CD4-positive, alpha-beta T cell (primary cell): ENCODE data around the gene GAREM1. TPM values are rescaled to one million over a fixed set of nuclear protein-coding genes. Genes with fewer than 3 reads are reported as not detected.

Experiments
- ATAC-seq: fragments of 200-7000 bp; cut with Tn5 transposase; one replicate; pipeline ENCODE4 v1.10.0; 2022; ENCODE audit warnings: mild to moderate bottlenecking; ENCODE audit not compliant: poor library complexity
- CTCF ChIA-PET: fragments of 350-600 bp; sonication (Branson Sonifier 250); formaldehyde crosslinking; loops from one replicate; lab custom pipeline; 2021; ENCODE audit warnings: antibody characterized with exemption, inconsistent platforms; lab: Charles Lee
- POLR2A ChIA-PET: fragments of 350-600 bp; sonication (Branson Sonifier 250); formaldehyde crosslinking; loops from one replicate; lab custom pipeline; 2021; ENCODE audit warnings: antibody characterized with exemption, inconsistent platforms; lab: Charles Lee
- DNase-seq, 14 experiments: peaks; one replicate each; pipeline ENCODE4 v3.0.0-alpha.2; 2013 to 2020; ENCODE audit warnings: mixed read lengths in 2 of 14
- H3K27ac ChIP-seq, 2 donors: one replicate each; pipeline versions ENCODE4 v1.5.1 to v1.7.0; 2013; ENCODE audit warnings: low read length in 2 of 2, low read depth in 1 of 2, mild to moderate bottlenecking in 1 of 2
- H3K27me3 ChIP-seq, 2 experiments: 1 replicate in 1 of 2; 2 replicates in 1 of 2; pipeline versions ENCODE4 v1.6.1 to v1.7.0; 2013; ENCODE audit warnings: low read length in 2 of 2, control low read depth in 1 of 2, mild to moderate bottlenecking in 1 of 2, moderate library complexity in 1 of 2; ENCODE audit not compliant: insufficient read depth in 2 of 2, control insufficient read depth in 1 of 2
- H3K36me3 ChIP-seq: one replicate; pipeline ENCODE4 v1.6.1; 2013; ENCODE audit warnings: low read length, control low read depth; ENCODE audit not compliant: insufficient read depth
- H3K4me1 ChIP-seq: one replicate; pipeline ENCODE4 v1.6.1; 2013; ENCODE audit warnings: low read length, control low read depth; ENCODE audit not compliant: insufficient read depth
- H3K4me3 ChIP-seq: one replicate; pipeline ENCODE4 v1.5.1; 2013; ENCODE audit warnings: mild to moderate bottlenecking, low read length, moderate library complexity
- H3K9me3 ChIP-seq, 2 experiments: 1 replicate in 1 of 2; 2 replicates in 1 of 2; pipeline versions ENCODE4 v1.6.1 to v1.7.0; 2013; ENCODE audit warnings: low read length in 2 of 2, mild to moderate bottlenecking in 2 of 2, control low read depth in 1 of 2, moderate library complexity in 1 of 2; ENCODE audit not compliant: control insufficient read depth in 1 of 2, insufficient read depth in 1 of 2
- H3K27ac Mint-ChIP-seq: one replicate; pipeline ENCODE4 v1.8.0; 2020; ENCODE audit warnings: mixed read lengths
- H3K27me3 Mint-ChIP-seq: one replicate; pipeline ENCODE4 v1.8.0; 2021; ENCODE audit warnings: mixed read lengths
- H3K36me3 Mint-ChIP-seq: one replicate; pipeline ENCODE4 v1.8.0; 2021; ENCODE audit warnings: low read depth, mixed read lengths
- H3K4me1 Mint-ChIP-seq: one replicate; pipeline ENCODE4 v1.8.0; 2021; ENCODE audit warnings: low read depth, mixed read lengths
- H3K4me3 Mint-ChIP-seq: one replicate; pipeline ENCODE4 v1.8.0; 2020; ENCODE audit warnings: mild to moderate bottlenecking, mixed read lengths
- H3K9me3 Mint-ChIP-seq: one replicate; pipeline ENCODE4 v1.8.0; 2020; ENCODE audit warnings: mixed read lengths
- intact Hi-C, 2 experiments: fragments of 100-400 bp; cut with DNase I in 1 of 2; cut with micrococcal nuclease in 1 of 2; formaldehyde crosslinking; loops; one replicate each; pipeline versions ENCODE4 v1.15.1 to v1.9.0; 2023 to 2025; cut with DNase I, micrococcal nuclease
- total RNA-seq, 174 experiments: library from RNA in 2 of 174; stranded (reverse) in 2 of 174; gene quantifications; one replicate each; pipeline ENCODE4 v1.2.3 and lab custom pipeline; 2021 to 2026
- TF ChIP-seq, protein P1 (sequence below): fragments of 200-600 bp; IDR thresholded peaks from one replicate; pipeline ENCODE4 v1.8.0; 2022; ENCODE audit warnings: antibody characterized with exemption, mild to moderate bottlenecking

GAREM1 gene
- total RNA-seq, 2 experiments from 2014 or later, result 0.14 to 0.34 TPM

DNA sequence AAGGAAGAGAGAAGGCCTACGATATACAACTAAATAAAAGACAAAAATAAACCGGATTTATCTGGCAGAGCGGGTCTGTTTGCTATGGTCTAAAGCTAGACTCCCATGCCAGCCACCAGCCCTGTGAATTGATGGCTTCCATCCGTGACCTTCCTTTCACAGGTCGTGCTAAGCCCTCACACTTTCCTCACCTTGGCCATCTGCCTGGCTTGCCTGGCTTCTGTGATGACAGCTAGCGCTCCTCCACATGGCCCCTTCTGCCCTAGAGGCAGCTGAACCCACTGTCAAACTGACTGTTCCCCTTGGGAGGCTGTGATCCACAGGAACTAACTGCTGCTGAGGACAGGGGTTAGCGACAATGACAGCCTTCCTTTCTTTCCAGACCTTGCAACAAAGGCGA lies 32.5 kb downstream of the GAREM1 start:
- Mint-ChIP-seq H3K4me1 (no peaks in the 10 kb centered on the region), H3K27ac (no peak overlapping the region), H3K27me3 (peaks cover 25% of the 10 kb centered on the region), H3K36me3 (no peaks in the 10 kb centered on the region), H3K9me3 (no peaks in the 10 kb centered on the region), H3K4me3 (no peak overlapping the region)
- H3K27me3 ChIP-seq, result peaks cover 0 to 3% of the 10 kb centered on the region in 2 experiments
- ATAC-seq (no peak), DNase-seq (no peak)
- CTCF ChIA-PET, result no interaction called here
- no peaks in the 10 kb centered on the region for H3K4me1 ChIP-seq
- no peak overlapping the region for H3K4me3 ChIP-seq
- POLR2A ChIA-PET, result no interaction called here
- no peaks in the 10 kb centered on the region for H3K9me3 ChIP-seq
- TF ChIP-seq, protein P1, sequence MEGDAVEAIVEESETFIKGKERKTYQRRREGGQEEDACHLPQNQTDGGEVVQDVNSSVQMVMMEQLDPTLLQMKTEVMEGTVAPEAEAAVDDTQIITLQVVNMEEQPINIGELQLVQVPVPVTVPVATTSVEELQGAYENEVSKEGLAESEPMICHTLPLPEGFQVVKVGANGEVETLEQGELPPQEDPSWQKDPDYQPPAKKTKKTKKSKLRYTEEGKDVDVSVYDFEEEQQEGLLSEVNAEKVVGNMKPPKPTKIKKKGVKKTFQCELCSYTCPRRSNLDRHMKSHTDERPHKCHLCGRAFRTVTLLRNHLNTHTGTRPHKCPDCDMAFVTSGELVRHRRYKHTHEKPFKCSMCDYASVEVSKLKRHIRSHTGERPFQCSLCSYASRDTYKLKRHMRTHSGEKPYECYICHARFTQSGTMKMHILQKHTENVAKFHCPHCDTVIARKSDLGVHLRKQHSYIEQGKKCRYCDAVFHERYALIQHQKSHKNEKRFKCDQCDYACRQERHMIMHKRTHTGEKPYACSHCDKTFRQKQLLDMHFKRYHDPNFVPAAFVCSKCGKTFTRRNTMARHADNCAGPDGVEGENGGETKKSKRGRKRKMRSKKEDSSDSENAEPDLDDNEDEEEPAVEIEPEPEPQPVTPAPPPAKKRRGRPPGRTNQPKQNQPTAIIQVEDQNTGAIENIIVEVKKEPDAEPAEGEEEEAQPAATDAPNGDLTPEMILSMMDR, result no peak
- no peak overlapping the region for H3K27ac ChIP-seq
- H3K36me3 ChIP-seq, result no peaks in the 10 kb centered on the region
- intact Hi-C loops, result no loop called here

DNA sequence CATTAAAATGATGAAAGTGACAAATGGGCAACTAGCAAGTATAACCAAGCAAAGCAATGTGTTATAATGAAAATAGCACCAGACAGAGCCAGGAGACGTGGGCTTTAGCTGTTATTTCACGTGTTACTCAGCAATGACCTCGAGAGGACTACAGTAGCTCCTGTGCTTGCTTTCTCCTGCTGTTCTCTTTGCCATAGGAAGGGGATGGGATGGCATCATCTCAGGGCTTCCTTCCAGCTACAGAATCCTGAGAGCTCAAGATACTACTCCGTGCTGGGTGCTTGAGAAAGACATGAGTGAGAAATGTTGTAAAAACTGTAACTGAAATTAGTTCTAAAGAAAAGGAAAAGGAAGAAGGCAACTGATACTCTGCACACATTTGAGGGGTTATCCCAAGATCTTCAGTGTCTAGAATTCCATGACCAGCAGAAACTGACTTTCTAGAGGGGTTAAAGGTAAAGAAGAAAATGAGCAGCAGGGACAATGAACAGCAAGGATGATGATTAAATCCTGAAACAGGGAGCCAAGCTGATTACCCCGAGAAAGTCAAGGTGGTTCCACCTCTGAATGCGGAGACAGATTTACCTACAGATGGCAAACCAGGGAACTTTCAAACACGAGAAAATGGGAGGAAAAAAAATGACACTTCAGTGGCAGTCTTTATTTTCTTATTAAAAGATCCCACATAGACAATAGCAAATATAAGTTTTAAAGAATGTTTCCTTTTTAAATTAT lies 33.4 kb downstream of the GAREM1 start:
- Mint-ChIP-seq H3K9me3 (no peaks in the 10 kb centered on the region), H3K36me3 (no peaks in the 10 kb centered on the region), H3K4me3 (no peak overlapping the region), H3K4me1 (no peaks in the 10 kb centered on the region), H3K27ac (no peak overlapping the region), H3K27me3 (peaks cover 33% of the 10 kb centered on the region)
- TF ChIP-seq, protein P1, result no peak
- no peaks in the 10 kb centered on the region for H3K36me3 ChIP-seq
- H3K4me1 ChIP-seq, result no peaks in the 10 kb centered on the region
- DNase-seq, result no peak
- intact Hi-C loops, result no loop called here
- ChIA-PET CTCF (no interaction called here), POLR2A (no interaction called here)
- peaks cover 0 to 3% of the 10 kb centered on the region in 2 experiments for H3K27me3 ChIP-seq
- no peak overlapping the region for H3K27ac ChIP-seq
- H3K4me3 ChIP-seq, result no peak overlapping the region
- no peaks in the 10 kb centered on the region for H3K9me3 ChIP-seq
- ATAC-seq, result no peak

DNA sequence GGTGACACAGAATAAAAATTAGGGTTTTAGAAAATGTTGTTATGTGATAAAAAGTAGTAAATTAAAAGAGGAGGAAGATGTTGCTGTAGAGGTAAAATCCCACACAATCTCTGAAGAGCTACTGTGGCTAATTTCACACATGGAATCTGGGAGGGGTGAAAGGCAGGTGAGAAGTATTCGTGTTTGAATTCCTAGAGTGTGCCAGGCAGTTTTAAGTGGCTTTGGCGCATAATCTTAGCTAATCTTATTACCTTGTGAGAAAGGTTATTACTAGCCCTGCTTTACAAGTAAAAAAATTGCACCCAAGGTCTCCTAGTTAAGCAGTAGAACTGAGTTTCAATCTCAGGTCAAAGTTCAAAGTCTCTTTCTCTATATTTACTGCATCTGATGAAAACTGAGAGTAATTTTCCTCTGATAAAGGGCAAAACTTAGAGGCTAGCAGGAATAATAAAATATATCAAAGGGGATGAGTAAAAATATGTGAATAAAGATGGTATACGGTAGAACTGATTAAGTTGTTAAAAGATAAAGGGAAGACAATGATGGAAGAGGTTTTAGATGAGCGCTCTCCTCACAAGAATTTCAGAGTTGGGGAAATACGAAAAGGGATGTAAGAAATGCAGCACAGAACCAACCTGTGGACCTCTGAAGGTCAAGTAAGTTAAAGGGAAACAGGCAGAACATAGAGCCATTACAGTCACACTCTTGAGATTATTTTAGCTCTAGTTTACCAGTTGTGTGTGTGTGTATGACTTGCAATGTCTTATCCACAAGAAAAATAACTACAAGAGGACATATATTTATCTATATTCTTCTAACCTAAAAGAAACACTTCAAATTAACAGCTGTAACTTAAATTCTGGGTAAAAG lies 34.8 kb downstream of the GAREM1 start:
- POLR2A ChIA-PET, result no interaction called here
- H3K4me3 Mint-ChIP-seq, result no peak overlapping the region
- Histone ChIP-seq H3K27ac (no peak overlapping the region), H3K27me3 (no peaks in the 10 kb centered on the region), H3K9me3 (peaks cover 6 to 7% of the 10 kb centered on the region in 2 experiments), H3K36me3 (no peaks in the 10 kb centered on the region), H3K4me3 (no peak overlapping the region), H3K4me1 (no peaks in the 10 kb centered on the region)
- CTCF ChIA-PET, result no interaction called here
- peaks cover 3% of the 10 kb centered on the region for H3K9me3 Mint-ChIP-seq
- H3K27ac Mint-ChIP-seq, result no peak overlapping the region
- H3K36me3 Mint-ChIP-seq, result no peaks in the 10 kb centered on the region
- no peaks in the 10 kb centered on the region for H3K4me1 Mint-ChIP-seq
- H3K27me3 Mint-ChIP-seq, result peaks cover 27% of the 10 kb centered on the region
- intact Hi-C loops, result no loop called here
- ATAC-seq (no peak), DNase-seq (no peak)
- TF ChIP-seq, protein P1, result no peak
